ENCODE measurements around the gene CEP170B. TPM values are rescaled to one million over a fixed set of nuclear protein-coding genes. Genes with fewer than 3 reads are reported as not detected.

CEP170B gene
- total RNA-seq, 1 donor from 2014 or later = 38.3 TPM

- peak; percentile 87 for DNase-seq (ENCODE audit: low spot score)
Measured at GRCh38 chr14:104929268-104930230, 64.5 kb downstream of the CEP170B start.

DNA sequence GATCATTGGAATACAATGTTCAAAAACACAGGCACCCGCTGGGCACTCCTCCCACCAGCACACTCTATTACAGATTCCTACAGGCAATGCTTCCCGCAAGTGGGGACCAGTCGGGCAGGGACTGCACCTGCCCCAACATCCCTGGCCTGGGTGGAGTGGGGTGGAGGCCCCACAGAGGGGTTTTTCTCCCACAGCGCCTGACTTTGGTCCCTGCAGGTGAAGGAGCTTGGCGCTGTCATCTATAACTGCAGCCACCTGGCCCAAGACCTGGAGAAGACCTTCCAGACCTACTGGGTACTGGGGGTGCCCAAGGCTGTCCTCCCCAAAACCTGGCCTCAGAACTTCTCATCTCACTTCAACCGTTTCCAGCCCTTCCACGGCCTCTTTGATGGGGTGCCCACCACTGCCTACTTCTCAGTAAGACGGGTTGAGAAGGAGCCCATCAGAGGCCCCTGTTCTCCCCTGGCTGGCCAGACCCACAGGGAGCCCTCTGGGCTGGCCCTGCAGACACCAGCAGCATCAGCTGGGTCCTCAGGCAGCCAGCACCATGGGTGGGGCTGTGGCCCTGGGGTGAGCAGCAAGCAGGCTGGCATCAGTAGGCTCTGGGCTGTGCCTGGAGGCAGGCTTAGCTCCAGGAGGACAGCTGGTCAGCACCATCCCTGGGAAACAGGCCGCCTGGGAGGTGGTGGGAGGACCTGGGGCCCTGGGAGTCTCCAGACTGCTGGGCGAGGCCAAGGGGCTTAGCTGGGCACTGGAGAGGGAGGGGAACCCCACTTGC is 65.6 kb downstream of the CEP170B start:
- DNase-seq (ENCODE audit: low spot score) = peak; percentile 79

DNA sequence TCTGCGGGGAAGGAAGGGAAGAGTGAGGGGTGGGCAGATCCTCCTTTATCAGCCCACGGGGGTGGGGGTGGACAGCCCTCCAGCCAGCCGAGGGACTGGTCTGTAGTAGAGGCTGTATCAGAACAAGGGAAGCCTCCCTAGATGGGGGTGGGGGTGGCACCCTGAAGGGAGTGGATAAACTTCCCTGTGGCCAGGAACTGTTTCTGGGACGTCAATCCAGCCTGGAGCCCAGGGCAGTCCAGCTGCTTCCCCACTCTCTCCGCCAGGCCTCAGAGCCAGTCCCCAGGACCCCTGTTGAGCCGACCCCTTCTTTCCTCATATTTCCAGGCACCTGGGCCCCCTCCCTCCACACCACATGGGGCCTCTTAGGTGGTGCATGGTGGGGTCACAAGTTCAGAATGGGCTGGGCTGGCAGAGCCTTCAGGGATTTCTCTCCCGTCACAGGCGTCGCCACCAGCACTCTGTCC is 66.3 kb downstream of the CEP170B start:
- peak; percentile 78 for DNase-seq (ENCODE audit: low spot score)

- DNase-seq (ENCODE audit: low spot score) = peak; percentile 89
Measured at GRCh38 chr14:104931771-104932675, 67.0 kb downstream of the CEP170B start.

DNA sequence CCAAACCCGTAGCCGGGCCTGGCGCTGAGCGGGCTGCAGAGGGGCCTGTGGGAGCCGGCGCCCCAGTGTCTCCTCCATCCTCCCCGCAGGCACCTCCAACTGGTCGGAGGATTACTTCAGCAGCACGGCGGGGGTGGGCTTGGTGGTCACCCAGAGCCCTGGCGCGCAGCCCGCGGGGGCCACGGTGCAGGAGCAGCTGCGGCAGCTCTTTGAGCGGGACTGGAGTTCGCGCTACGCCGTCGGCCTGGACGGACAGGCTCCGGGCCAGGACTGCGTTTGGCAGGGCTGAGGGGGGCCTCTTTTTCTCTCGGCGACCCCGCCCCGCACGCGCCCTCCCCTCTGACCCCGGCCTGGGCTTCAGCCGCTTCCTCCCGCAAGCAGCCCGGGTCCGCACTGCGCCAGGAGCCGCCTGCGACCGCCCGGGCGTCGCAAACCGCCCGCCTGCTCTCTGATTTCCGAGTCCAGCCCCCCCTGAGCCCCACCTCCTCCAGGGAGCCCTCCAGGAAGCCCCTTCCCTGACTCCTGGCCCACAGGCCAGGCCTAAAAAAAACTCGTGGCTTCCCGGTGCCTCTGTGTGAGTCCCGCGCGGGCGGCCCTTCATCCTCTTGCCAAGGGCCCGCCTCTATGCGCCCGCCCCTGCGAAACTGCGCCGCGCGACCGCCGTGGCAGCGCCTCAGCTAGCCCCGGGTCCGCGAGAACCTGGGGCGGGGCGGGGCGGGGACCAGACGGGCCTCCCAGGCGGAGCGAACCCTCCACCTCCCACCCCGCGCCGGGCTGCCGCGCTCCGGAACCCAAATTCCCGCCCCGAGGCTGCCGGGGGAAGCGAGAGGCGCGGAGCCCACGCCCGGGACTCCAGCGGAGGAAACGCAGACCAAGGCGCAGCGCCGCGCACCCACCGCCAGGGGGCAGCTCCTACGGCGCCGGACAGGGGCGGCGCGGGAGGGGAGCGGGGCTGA is 67.9 kb downstream of the CEP170B start:
- DNase-seq (ENCODE audit: low spot score) = peak; percentile 97

- peak; percentile 89 for DNase-seq (ENCODE audit: low spot score)
Measured at GRCh38 chr14:104933746-104934733, 69.0 kb downstream of the CEP170B start.

- DNase-seq (ENCODE audit: low spot score) = peak; percentile 67
Measured at GRCh38 chr14:104935026-104935650, 70.1 kb downstream of the CEP170B start.

DNA sequence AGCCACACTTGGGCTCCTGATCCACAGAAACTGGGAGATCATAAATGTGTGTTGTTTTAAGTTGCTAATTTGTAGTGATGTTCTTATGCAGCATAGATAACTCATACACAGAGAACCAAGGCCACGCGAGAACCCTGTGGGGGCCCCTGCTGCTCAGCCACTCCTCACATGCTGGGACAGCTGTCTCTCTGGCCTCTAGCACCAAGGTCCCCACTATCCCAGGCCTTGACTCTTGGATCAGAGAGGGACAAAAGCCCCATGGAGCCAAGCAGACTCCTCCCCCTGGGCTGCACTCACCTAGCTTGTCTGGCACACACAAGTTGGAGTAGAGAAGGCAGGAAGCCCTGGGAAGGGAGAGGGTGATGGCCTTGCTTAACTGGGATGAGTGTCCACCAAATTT is 70.9 kb downstream of the CEP170B start:
- DNase-seq (ENCODE audit: low spot score) = no peak

- DNase-seq (ENCODE audit: low spot score) = peak; percentile 72
Measured at GRCh38 chr14:104936361-104937155, 71.5 kb downstream of the CEP170B start.

DNA sequence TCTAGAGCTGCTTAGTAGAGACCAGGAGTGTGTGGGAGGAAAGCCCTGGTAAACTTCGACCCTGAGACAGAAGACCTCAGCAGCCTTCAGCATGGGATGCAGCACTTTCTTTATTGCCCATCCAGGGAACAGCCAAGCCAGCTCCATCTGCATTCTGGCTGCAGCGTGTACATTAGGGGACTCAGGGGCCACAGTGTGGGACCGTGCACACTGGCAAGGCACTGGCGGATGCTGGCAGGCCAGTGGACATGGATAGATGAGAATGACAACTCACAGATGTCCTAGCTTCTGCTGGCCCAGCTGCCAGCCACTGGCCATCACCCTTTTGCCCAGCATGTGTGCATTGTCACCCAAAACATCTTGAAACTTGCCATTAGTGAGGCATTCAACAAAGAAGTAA is 72.1 kb downstream of the CEP170B start:
- peak; percentile 73 for DNase-seq (ENCODE audit: low spot score)

DNA sequence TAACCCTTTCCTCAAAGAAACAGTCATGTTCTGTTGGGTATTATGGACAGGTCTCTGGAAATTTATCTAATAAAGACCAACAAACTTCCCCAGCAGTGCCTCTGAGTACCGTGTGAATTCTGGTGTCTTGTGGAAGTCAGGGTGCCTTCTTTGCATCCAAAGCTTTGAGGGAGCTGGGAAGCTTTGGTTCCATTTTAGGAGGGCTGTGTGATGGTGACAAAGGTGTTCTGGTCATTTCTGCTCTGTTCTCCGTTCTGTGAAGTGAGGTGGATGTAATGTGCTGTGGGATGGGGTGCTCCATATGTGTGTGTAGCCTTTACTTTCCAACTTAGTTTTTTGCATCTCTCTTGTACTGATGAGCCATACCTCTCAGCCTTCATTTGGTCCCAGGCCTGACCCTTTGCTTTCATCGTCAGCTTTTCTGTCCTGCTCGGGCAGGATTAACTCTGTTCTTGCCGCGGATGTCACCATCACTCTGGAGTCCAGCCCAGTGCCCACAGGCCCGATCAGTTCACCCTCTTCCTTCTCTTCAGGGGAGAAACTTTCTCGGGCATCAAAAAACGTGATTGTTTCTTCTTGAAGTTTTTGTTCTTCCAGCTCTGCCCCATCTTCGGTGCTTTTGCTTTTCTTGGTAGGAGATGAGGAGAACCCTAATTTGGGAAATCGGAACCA is 72.8 kb downstream of the CEP170B start:
- peak; percentile 60 for DNase-seq (ENCODE audit: low spot score)

GRCh38 chr14:104938436-104938835 is 73.4 kb downstream of the CEP170B start:
- no peak for DNase-seq (ENCODE audit: low spot score)

GRCh38 chr14:104938960-104939359 is 73.9 kb downstream of the CEP170B start:
- DNase-seq (ENCODE audit: low spot score) = peak; percentile 51

- DNase-seq (ENCODE audit: low spot score) = no peak
Measured at GRCh38 chr14:104939666-104940410, 74.8 kb downstream of the CEP170B start.

DNA sequence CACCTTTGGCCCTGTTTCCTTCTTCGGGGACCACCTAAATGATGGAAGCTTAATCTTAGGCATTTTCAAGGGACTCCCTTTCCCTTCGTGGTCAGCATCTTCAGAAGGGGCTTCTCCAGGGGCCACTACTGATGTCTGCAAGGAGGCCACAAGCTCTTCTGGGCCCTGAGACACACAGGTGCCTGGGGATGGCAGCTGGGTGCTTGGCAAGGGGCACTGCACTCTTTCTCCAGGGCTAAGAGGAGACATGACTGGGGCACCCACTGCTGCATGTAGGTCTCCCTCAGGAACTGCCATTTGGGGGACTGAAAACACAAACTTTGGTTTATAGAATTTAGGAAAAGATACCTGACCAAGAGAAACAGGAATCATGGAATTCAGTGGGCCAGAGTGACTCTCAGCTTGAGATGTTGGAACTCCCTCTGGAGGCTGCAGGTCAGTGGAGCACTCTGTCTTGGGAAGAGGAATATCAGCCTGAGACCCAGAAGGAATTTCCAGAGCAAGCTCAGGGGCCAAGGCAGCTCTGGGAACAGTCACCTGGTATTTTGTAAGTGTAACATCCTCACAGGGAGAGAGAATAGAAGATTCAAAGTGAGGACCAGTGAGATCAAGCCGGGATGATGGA is 75.6 kb downstream of the CEP170B start:
- DNase-seq (ENCODE audit: low spot score) = no peak

Measured in mesenteric fat pad (tissue), 1 donor.